GM12873 (cell line): Measurements from ENCODE around the gene CDH4.

Experiments
- CTCF ChIP-seq: IDR thresholded peaks from 2 replicates; pipeline ENCODE4 v1.5.1; 2012; ENCODE audit warnings: low read depth, mild to moderate bottlenecking, moderate library complexity, low read length, control low read depth; ENCODE audit not compliant: insufficient read depth; ENCODE audit errors: missing control alignments

CDH4 gene

GRCh38 chr20:61924211-61924857, 672.3 kb downstream of the CDH4 start:
- TF ChIP-seq CTCF: no peak

GRCh38 chr20:61924858-61925554, 672.9 kb downstream of the CDH4 start:
- no peak for TF ChIP-seq CTCF

- TF ChIP-seq CTCF: no peak
Measured at GRCh38 chr20:61925555-61926252, 673.6 kb downstream of the CDH4 start.

GRCh38 chr20:61926253-61926613, 674.2 kb downstream of the CDH4 start:
- no peak for TF ChIP-seq CTCF

GRCh38 chr20:61926796-61927192, 674.7 kb downstream of the CDH4 start:
- TF ChIP-seq CTCF: no peak

GRCh38 chr20:61927193-61927825, 675.2 kb downstream of the CDH4 start:
- TF ChIP-seq CTCF: no peak
